Endothelial cell of umbilical vein (primary cell): ENCODE measurements around the gene CASP4. TPM values are rescaled to one million over a fixed set of nuclear protein-coding genes. Genes with fewer than 3 reads are reported as not detected.

Experiments
- BruUV-seq: library from RNA; stranded (reverse); fragments of 400-500 nt; replicated peaks from 2 replicates; lab custom pipeline; 2021; lab: Mats Ljungman, UMichigan
- CTCF ChIA-PET: fragments of 300-600, 350-600 bp; sonication (Branson Sonifier 250); formaldehyde crosslinking; loops from one replicate; lab custom pipeline; 2021; ENCODE audit warnings: antibody characterized with exemption, inconsistent platforms; lab: Charles Lee
- POLR2A ChIA-PET: fragments of 300-600, 350-600 bp; sonication (Branson Sonifier 250); formaldehyde crosslinking; loops from one replicate; lab custom pipeline; 2021; ENCODE audit warnings: antibody characterized with exemption, inconsistent platforms; lab: Charles Lee
- DNase-seq: peaks from one replicate; pipeline ENCODE4 v3.0.0-alpha.2; 2011; ENCODE audit warnings: low read depth, low spot score
- FAIRE-seq: peaks from 2 replicates; lab custom pipeline; 2011; peaks lifted over from hg19 to GRCh38; lab: Jason Lieb, UNC
- H2AFZ ChIP-seq: 2 replicates; pipeline ENCODE4 v1.6.0; 2012; ENCODE audit warnings: low read depth, low read length, control low read depth, inconsistent platforms
- H3K27ac ChIP-seq: 2 replicates; pipeline ENCODE4 v1.5.1; 2011; ENCODE audit warnings: low read depth, mild to moderate bottlenecking, control low read depth, low read length, moderate library complexity; ENCODE audit not compliant: insufficient read depth
- H3K27me3 ChIP-seq, 2 experiments: 2 replicates each; pipeline versions ENCODE4 v1.6.0 to v1.6.1; 2011; ENCODE audit warnings: low read length in 2 of 2, mixed read lengths in 1 of 2; ENCODE audit not compliant: control insufficient read depth in 2 of 2, insufficient read depth in 2 of 2
- H3K36me3 ChIP-seq, 2 experiments: 2 replicates in 1 of 2; 3 replicates in 1 of 2; pipeline ENCODE4 v1.5.1; 2011; ENCODE audit warnings: low read length in 2 of 2, mild to moderate bottlenecking in 1 of 2, moderate library complexity in 1 of 2; ENCODE audit not compliant: control insufficient read depth in 2 of 2, insufficient read depth in 2 of 2; ENCODE audit errors: extremely low read depth in 1 of 2
- H3K4me1 ChIP-seq: 3 replicates; pipeline ENCODE4 v1.5.1; 2011; ENCODE audit warnings: mild to moderate bottlenecking, low read length; ENCODE audit not compliant: control insufficient read depth, insufficient read depth; ENCODE audit errors: extremely low read depth
- H3K4me2 ChIP-seq: 2 replicates; pipeline ENCODE4 v1.6.1; 2011; ENCODE audit warnings: low read length, control low read depth, mixed read lengths; ENCODE audit not compliant: insufficient read depth
- H3K4me3 ChIP-seq, 3 experiments: fragments of 200-600 bp in 1 of 3; sonication (generic), shearing (Covaris generic) in 1 of 3; replicated peaks in 1 of 3; 2 replicates each; pipeline ENCODE4 v1.5.1; 2011 to 2016; ENCODE audit warnings: control low read depth in 3 of 3, low read length in 3 of 3, mild to moderate bottlenecking in 2 of 3, inconsistent platforms in 1 of 3, low read depth in 1 of 3, moderate library complexity in 1 of 3; ENCODE audit not compliant: insufficient read depth in 1 of 3
- H3K79me2 ChIP-seq: 2 replicates; pipeline ENCODE4 v1.6.0; 2012; ENCODE audit warnings: low read length, inconsistent platforms; ENCODE audit not compliant: control insufficient read depth, insufficient read depth
- H3K9ac ChIP-seq: replicated peaks from 2 replicates; pipeline ENCODE3; 2011; ENCODE audit warnings: low read length, control low read depth; ENCODE audit not compliant: insufficient read depth; ENCODE audit errors: extremely low read depth
- H3K9me1 ChIP-seq: replicated peaks from 3 replicates; pipeline ENCODE4 v1.6.0; 2011; ENCODE audit warnings: mild to moderate bottlenecking, low read length; ENCODE audit not compliant: control insufficient read depth, insufficient read depth; ENCODE audit errors: extremely low read depth
- H3K9me3 ChIP-seq: replicated peaks from 2 replicates; pipeline ENCODE4 v1.5.1; 2012; ENCODE audit warnings: low read length, inconsistent platforms; ENCODE audit not compliant: control insufficient read depth, insufficient read depth
- H4K20me1 ChIP-seq: replicated peaks from 2 replicates; pipeline ENCODE3; 2011; ENCODE audit warnings: mild to moderate bottlenecking, low read length; ENCODE audit not compliant: control insufficient read depth, insufficient read depth; ENCODE audit errors: extremely low read depth
- EZH2 ChIP-seq: IDR thresholded peaks from 2 replicates; pipeline ENCODE4 v1.6.1; 2012; ENCODE audit warnings: borderline replicate concordance, low read depth, mild to moderate bottlenecking, moderate library complexity, low read length, inconsistent platforms; ENCODE audit not compliant: severe bottlenecking
- FOS ChIP-seq: IDR thresholded peaks from 2 replicates; pipeline ENCODE4 v1.6.1; 2011; ENCODE audit warnings: mild to moderate bottlenecking, low read length, moderate library complexity, borderline replicate concordance; ENCODE audit not compliant: insufficient read depth
- GATA2 ChIP-seq: IDR thresholded peaks from 2 replicates; pipeline ENCODE4 v1.7.0; 2011; ENCODE audit warnings: low read depth, mild to moderate bottlenecking, moderate library complexity, mixed read lengths, low read length; ENCODE audit not compliant: insufficient read length, insufficient read depth
- JUN ChIP-seq: IDR thresholded peaks from 2 replicates; pipeline ENCODE4 v1.6.1; 2011; ENCODE audit warnings: borderline replicate concordance, low read depth; ENCODE audit not compliant: insufficient read length, insufficient read depth
- MAX ChIP-seq: IDR thresholded peaks from 2 replicates; pipeline ENCODE4 v1.6.1; 2011; ENCODE audit not compliant: insufficient read depth, insufficient read length
- MYC ChIP-seq: IDR thresholded peaks from one replicate; pipeline ENCODE4 v1.6.1; 2011; ENCODE audit warnings: mild to moderate bottlenecking, low read depth, low read length
- POLR2A ChIP-seq: IDR thresholded peaks from 2 replicates; pipeline ENCODE4 v1.6.1; 2012; ENCODE audit warnings: low read depth, mild to moderate bottlenecking, control low read depth, low read length
- POLR2AphosphoS5 ChIP-seq: IDR thresholded peaks from 2 replicates; pipeline ENCODE4 v1.6.1; 2012; ENCODE audit warnings: low read depth, mild to moderate bottlenecking, control low read depth, low read length, moderate library complexity; ENCODE audit not compliant: insufficient read depth
- dilution Hi-C: fragments of 300-500 bp; cut with MboI; formaldehyde crosslinking; loops from one replicate; pipeline ENCODE4 v1.15.0; 2019; ENCODE audit warnings: low sequenced_read_pairs; ENCODE audit not compliant: extremely low pct_ligation_motif_present
- intact Hi-C: fragments of 100-400 bp; cut with micrococcal nuclease; formaldehyde crosslinking; loops from one replicate; pipeline ENCODE4 v1.10.0; 2022
- polyA plus RNA-seq, 4 experiments: library from polyadenylated mRNA; depleted of rRNA in 3 of 4; stranded (reverse) in 3 of 4; unstranded in 1 of 4; fragments of >200 nt; gene quantifications; 2 replicates each; pipeline versions ENCODE4 v1.2.1 to v1.2.3, GENCODE V29; 2011 to 2012; ENCODE audit warnings: missing spikeins in 1 of 4
- total RNA-seq: library from RNA; stranded (reverse); gene quantifications from 2 replicates; pipeline ENCODE4 v1.2.3, GENCODE V29; 2021
- TF ChIP-seq, protein P1 (sequence below), 2 donors: IDR thresholded peaks; 1 replicate in 1 of 2; 2 replicates in 1 of 2; pipeline ENCODE4 v1.5.1; 2011; ENCODE audit warnings: low read length in 2 of 2, mild to moderate bottlenecking in 2 of 2, moderate library complexity in 2 of 2, control low read depth in 1 of 2, inconsistent platforms in 1 of 2, low read depth in 1 of 2; ENCODE audit not compliant: insufficient read depth in 1 of 2; ENCODE audit errors: extremely low read depth in 1 of 2

CASP4 gene
- total and polyA plus RNA-seq, 2 donors (not counting 3 experiments of a cell fraction or from before 2014, with no cell fraction given): 83.1 to 89.1 TPM

DNA sequence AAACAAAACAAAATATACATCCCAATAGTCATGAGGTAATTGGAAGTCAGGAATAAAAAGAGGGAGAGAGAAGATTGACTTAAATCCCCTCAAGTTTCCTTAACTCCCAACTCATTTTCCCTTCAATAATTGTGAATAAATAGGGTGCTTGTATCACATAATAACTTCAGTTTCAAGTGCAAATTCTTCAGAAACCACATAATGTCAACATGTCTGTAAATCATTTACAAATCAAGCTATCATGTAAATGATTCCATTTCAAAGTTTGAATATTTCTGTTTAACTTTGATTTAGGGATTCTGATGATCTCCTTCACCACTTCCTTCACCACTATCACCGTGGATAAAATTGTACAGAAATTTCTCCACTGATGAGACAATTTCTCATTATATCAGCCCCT, 31.3 kb upstream of the CASP4 start:
- FAIRE-seq (no peak), DNase-seq (no peak)
- BruUV-seq: no TSS peak
- Histone ChIP-seq H2AFZ (no peak overlapping the region), H3K4me3 (no peak overlapping the region), H4K20me1 (no peaks in the 10 kb centered on the region), H3K79me2 (no peaks in the 10 kb centered on the region), H3K36me3 (no peaks in the 10 kb centered on the region), H3K4me2 (no peak overlapping the region), H3K9me3 (no peaks in the 10 kb centered on the region), H3K27ac (no peak overlapping the region), H3K9ac (no peak overlapping the region), H3K27me3 (no peaks in the 10 kb centered on the region), H3K9me1 (no peaks in the 10 kb centered on the region), H3K4me1 (peaks cover 4% of the 10 kb centered on the region)
- dilution Hi-C loops (no loop called here), intact Hi-C loops (no loop called here)
- CTCF ChIA-PET: no interaction called here
- POLR2A ChIA-PET: no interaction called here
- TF ChIP-seq, protein P1, sequence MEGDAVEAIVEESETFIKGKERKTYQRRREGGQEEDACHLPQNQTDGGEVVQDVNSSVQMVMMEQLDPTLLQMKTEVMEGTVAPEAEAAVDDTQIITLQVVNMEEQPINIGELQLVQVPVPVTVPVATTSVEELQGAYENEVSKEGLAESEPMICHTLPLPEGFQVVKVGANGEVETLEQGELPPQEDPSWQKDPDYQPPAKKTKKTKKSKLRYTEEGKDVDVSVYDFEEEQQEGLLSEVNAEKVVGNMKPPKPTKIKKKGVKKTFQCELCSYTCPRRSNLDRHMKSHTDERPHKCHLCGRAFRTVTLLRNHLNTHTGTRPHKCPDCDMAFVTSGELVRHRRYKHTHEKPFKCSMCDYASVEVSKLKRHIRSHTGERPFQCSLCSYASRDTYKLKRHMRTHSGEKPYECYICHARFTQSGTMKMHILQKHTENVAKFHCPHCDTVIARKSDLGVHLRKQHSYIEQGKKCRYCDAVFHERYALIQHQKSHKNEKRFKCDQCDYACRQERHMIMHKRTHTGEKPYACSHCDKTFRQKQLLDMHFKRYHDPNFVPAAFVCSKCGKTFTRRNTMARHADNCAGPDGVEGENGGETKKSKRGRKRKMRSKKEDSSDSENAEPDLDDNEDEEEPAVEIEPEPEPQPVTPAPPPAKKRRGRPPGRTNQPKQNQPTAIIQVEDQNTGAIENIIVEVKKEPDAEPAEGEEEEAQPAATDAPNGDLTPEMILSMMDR (IDR thresholded peaks at IDR 0.05; ENCODE audit: extremely low read depth in 1 of 2, insufficient read depth in 1 of 2, low read depth in 1 of 2, low read length in 2 of 2): no peak
- TF ChIP-seq FOS (no peak), POLR2AphosphoS5 (no peak), EZH2 (no peak), MYC (no peak), JUN (no peak), MAX (no peak), POLR2A (no peak), GATA2 (no peak)
